Measurements from ENCODE around the gene SMPDL3A. TPM values are rescaled to one million over a fixed set of nuclear protein-coding genes. Genes with fewer than 3 reads are reported as not detected.

SMPDL3A gene
- total and polyA plus RNA-seq, 2 of the 13 experiments (the other 11 are each of a cell fraction or from before 2014, with no cell fraction given) = 7.8 to 17.3 TPM

- no peak for TF ChIP-seq ZBTB46 (CRISPR knock-in tag; IDR thresholded peaks at IDR 0.05; ENCODE audit: borderline replicate concordance)
- TF ChIP-seq DR1 (CRISPR knock-in tag; IDR thresholded peaks at IDR 0.05) = no peak
- no peak for TF ChIP-seq ZNF574 (CRISPR knock-in tag; IDR thresholded peaks at IDR 0.05)
- peak; percentile 36; the same call in 1 of the 2 replicates for TF ChIP-seq NR2F2 (IDR thresholded peaks at IDR 0.05; ENCODE audit: borderline replicate concordance, low read depth)
- TF ChIP-seq ZNF572 (CRISPR knock-in tag; IDR thresholded peaks at IDR 0.05) = no peak
- 0 out of 2 replicates have a peak, but pooled peaks have one; percentile 11 for TF ChIP-seq HMG20B (CRISPR knock-in tag; conservative IDR thresholded peaks at IDR 0.05)
- TF ChIP-seq HMGA1 (CRISPR knock-in tag; conservative IDR thresholded peaks at IDR 0.05) = no peak
- no peak for TF ChIP-seq NFKB2 (CRISPR knock-in tag; IDR thresholded peaks at IDR 0.05; ENCODE audit: borderline replicate concordance)
- TF ChIP-seq ZKSCAN5 (CRISPR knock-in tag; IDR thresholded peaks at IDR 0.05) = 0 out of 2 replicates have a peak, but pooled peaks have one; percentile 20
- TF ChIP-seq CC2D1A (CRISPR knock-in tag; IDR thresholded peaks at IDR 0.05) = no peak
- no peak for TF ChIP-seq ZNF546 (CRISPR knock-in tag; conservative IDR thresholded peaks at IDR 0.05)
- TF ChIP-seq ELF3 (CRISPR knock-in tag; IDR thresholded peaks at IDR 0.05) = peak; percentile 70
- TF ChIP-seq LCORL (IDR thresholded peaks at IDR 0.05) = no peak
- TF ChIP-seq LCORL (CRISPR knock-in tag; IDR thresholded peaks at IDR 0.05) = peak; percentile 53; the same call in 1 of the 2 replicates
- 0 out of 2 replicates have a peak, but pooled peaks have one; percentile 64 for TF ChIP-seq PPARG (CRISPR knock-in tag; conservative IDR thresholded peaks at IDR 0.05)
- TF ChIP-seq ZNF772 (CRISPR knock-in tag; IDR thresholded peaks at IDR 0.05) = peak; percentile 18; the same call in 1 of the 2 replicates
- TF ChIP-seq JUNB (CRISPR knock-in tag; IDR thresholded peaks at IDR 0.05; ENCODE audit: borderline replicate concordance) = no peak
- no peak for TF ChIP-seq ZSCAN20 (CRISPR knock-in tag; IDR thresholded peaks at IDR 0.05; ENCODE audit: borderline replicate concordance)
- TF ChIP-seq ELK4 (CRISPR knock-in tag; IDR thresholded peaks at IDR 0.05; ENCODE audit: borderline replicate concordance) = no peak
- TF ChIP-seq KLF16 (CRISPR knock-in tag; IDR thresholded peaks at IDR 0.05) = peak in 1 of 2 experiments; percentile 86; a peak in 1 of 4 replicates
- peak; percentile 95 for TF ChIP-seq MED1 (CRISPR knock-in tag; IDR thresholded peaks at IDR 0.05)
- no peak; the same call in 1 of the 2 replicates for TF ChIP-seq TAF1 (CRISPR knock-in tag; IDR thresholded peaks at IDR 0.05)
- TF ChIP-seq RXRA (CRISPR knock-in tag; IDR thresholded peaks at IDR 0.05) = peak; percentile 66; the same call in 1 of the 2 replicates
- peak; percentile 54; the same call in 1 of the 2 replicates for TF ChIP-seq ZC3H4 (CRISPR knock-in tag; IDR thresholded peaks at IDR 0.05; ENCODE audit: borderline replicate concordance)
- 0 out of 2 replicates have a peak, but pooled peaks have one; percentile 10 for TF ChIP-seq ZNF780A (CRISPR knock-in tag; IDR thresholded peaks at IDR 0.05)
Observed at GRCh38 chr6:122790423-122791309, 1.6 kb downstream of the SMPDL3A start (continued).
